Left ventricle myocardium inferior (tissue), 1 donor: Measurements from ENCODE around the gene CALCOCO2. TPM values are rescaled to one million over a fixed set of nuclear protein-coding genes. Genes with fewer than 3 reads are reported as not detected.
"Not testable (repeated sequence)": the region's sequence is repeated elsewhere in the genome, so short reads cannot be mapped to it uniquely, and the experiment has no call there.

ENCODE experiments used
- DNase-seq: peaks from one replicate; pipeline ENCODE4 v3.0.0-alpha.2; 2020
- H3K27ac ChIP-seq: fragments of 200-600 bp; replicated peaks from 2 replicates; pipeline ENCODE4 v1.8.0; 2021
- H3K27me3 ChIP-seq: fragments of 200-600 bp; 2 replicates; pipeline ENCODE4 v1.8.0; 2021; ENCODE audit warnings: low read depth
- H3K36me3 ChIP-seq: fragments of 200-600 bp; 2 replicates; pipeline ENCODE4 v1.8.0; 2021
- H3K4me1 ChIP-seq: fragments of 200-600 bp; 2 replicates; pipeline ENCODE4 v1.8.0; 2021
- H3K4me3 ChIP-seq: fragments of 200-600 bp; 2 replicates; pipeline ENCODE4 v1.8.0; 2021; ENCODE audit warnings: mild to moderate bottlenecking, moderate library complexity
- H3K9me3 ChIP-seq: fragments of 200-600 bp; replicated peaks from 2 replicates; pipeline ENCODE4 v1.8.0; 2021
- intact Hi-C: fragments of 100-400 bp; cut with micrococcal nuclease; formaldehyde crosslinking; loops from one replicate; pipeline ENCODE4 v1.11.0; 2022
- total RNA-seq: library from RNA; stranded (reverse); fragmentation: NEBNext Ultra II Directional; extraction: Animal tissue kit (Norgen Biotek cat#: 25700); gene quantifications from one replicate; pipeline ENCODE4 v1.2.1, GENCODE V29; 2021
- TF ChIP-seq, protein P1 (sequence below): fragments of 200-600 bp; IDR thresholded peaks from 2 replicates; pipeline ENCODE4 v1.8.0; 2021; ENCODE audit warnings: antibody characterized with exemption, mild to moderate bottlenecking, borderline replicate concordance
- donor health status: DM: no; HTN: yes; CAD: no; lungs with severe emphysema.

CALCOCO2 gene
- total RNA-seq, 1 donor from 2014 or later: 312 TPM

DNA sequence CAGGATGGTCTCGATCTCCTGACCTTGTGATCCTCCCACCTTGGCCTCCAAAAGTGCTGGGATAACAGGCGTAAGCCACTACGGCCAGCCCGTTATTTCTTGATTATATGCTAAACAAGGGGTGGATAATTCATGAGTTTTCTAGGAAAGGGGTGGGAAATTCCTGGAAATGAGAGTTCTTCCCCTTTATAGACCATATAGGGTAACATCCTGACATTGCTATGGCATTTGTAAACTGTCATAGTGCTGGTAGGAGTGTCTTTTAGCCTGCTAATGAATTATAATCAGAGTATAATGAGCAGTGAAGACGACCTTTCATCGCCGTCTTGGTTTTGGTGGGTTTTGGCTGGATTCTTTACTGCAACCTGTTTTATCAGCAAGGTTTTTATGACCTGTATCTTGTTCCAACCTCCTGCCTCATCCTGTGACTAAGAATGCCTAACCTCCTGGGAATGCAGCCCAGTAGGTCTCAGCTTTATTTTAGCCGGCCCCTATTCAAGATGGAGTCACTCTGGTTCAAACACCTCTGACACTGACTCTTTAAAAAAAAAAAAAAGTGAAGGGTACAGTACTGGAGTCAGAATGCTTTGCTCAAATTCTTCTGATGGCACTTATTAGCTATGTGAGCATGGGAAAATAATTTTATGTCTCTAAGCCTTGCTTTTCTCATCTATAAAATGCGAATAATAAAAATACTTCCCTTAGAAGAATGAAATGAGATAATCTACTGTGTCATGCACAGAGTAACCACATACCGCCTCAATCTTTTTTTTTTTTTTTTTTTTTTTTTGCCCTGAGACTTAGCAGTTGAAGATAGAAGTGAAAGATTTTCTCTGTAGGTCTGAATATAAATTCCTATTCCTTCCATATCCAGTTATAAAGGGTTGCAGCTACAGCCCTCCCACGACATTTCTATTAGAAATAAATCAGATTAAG, 5.1 kb upstream of the CALCOCO2 start:
- TF ChIP-seq, protein P1, sequence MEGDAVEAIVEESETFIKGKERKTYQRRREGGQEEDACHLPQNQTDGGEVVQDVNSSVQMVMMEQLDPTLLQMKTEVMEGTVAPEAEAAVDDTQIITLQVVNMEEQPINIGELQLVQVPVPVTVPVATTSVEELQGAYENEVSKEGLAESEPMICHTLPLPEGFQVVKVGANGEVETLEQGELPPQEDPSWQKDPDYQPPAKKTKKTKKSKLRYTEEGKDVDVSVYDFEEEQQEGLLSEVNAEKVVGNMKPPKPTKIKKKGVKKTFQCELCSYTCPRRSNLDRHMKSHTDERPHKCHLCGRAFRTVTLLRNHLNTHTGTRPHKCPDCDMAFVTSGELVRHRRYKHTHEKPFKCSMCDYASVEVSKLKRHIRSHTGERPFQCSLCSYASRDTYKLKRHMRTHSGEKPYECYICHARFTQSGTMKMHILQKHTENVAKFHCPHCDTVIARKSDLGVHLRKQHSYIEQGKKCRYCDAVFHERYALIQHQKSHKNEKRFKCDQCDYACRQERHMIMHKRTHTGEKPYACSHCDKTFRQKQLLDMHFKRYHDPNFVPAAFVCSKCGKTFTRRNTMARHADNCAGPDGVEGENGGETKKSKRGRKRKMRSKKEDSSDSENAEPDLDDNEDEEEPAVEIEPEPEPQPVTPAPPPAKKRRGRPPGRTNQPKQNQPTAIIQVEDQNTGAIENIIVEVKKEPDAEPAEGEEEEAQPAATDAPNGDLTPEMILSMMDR: no peak
- intact Hi-C loops: no loop called here
- Histone ChIP-seq H3K4me1 (peaks cover 3% of the 10 kb centered on the region), H3K4me3 (no peak overlapping the region), H3K27ac (no peak overlapping the region), H3K9me3 (no peaks in the 10 kb centered on the region), H3K27me3 (no peaks in the 10 kb centered on the region), H3K36me3 (no peaks in the 10 kb centered on the region)
- no peak for DNase-seq

DNA sequence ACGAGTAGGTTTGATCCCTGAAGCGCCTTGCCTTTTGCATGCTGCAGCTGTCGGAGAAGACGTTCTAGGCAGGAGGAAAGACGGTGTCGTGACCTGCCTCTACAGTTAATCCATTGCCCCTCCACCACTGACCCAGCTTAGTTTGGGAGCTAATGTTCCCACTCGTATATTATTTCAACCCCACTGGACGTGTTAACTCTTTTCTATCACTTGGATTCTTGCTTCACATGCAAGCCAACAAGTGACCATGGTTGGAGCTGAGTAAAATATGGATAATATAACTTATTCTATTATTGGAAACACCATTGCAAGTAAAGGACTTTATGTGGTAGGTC, 681 bp downstream of the CALCOCO2 start:
- H3K4me1 ChIP-seq: peaks cover 59% of the 10 kb centered on the region
- intact Hi-C loops: no loop called here

DNA sequence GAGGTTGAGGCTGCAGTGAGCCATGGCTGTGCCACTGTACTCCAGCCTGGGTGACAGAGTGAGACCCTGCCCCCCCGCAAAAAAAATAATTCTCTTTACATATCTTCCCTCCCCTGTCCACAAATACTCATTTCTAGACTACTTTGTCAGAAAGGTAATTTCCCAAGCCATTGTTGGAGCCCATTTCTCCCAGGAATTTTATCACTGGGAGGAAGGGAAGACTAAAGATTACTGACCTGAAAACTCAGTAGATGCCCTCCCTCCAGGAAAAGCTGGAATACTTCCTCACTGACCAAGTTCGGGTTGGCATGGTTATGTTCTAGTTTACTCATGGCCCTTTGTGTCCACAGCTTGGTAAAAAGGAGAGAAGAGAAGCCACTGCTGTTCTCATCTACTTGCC, 4.1 kb downstream of the CALCOCO2 start:
- Histone ChIP-seq H3K36me3 (peaks cover 6% of the 10 kb centered on the region), H3K27ac (peak overlapping the region; percentile 99), H3K4me1 (peaks cover 94% of the 10 kb centered on the region), H3K4me3 (peak overlapping the region; percentile 2), H3K27me3 (no peaks in the 10 kb centered on the region), H3K9me3 (no peaks in the 10 kb centered on the region)
- intact Hi-C loops: no loop called here
- no peak for DNase-seq
- TF ChIP-seq, protein P1: no peak

More for the DNA sequence above, 681 bp downstream of the CALCOCO2 start:
- Histone ChIP-seq H3K36me3 (peaks cover 6% of the 10 kb centered on the region), H3K27me3 (no peaks in the 10 kb centered on the region), H3K9me3 (no peaks in the 10 kb centered on the region), H3K27ac (peak overlapping the region; percentile 99), H3K4me3 (peak overlapping the region; percentile 93)
- no peak for DNase-seq
- TF ChIP-seq, protein P1: no peak

DNA sequence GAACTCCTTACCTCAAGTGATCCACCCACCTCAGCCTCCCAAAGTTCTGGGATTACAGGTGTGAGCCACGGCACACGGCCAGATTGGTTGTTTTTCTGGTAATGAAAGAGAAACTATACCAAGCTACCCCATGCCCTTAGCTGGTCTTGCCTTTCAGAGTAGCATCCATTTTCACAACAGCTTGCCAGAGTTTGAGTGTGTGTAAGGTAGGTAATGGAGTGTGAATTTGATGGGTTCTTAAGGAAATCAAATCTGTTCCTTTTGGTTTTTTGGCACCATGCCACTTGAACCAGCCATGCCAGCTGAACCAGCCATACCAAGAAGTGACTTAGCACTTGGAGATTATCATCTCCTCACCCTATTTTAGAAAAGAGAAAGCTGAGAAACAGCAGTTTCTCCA, 5.1 kb downstream of the CALCOCO2 start:
- peaks cover 100% of the 10 kb centered on the region for H3K4me1 ChIP-seq
- TF ChIP-seq, protein P1: no peak
- H3K36me3 ChIP-seq: peaks cover 6% of the 10 kb centered on the region
- no peaks in the 10 kb centered on the region for H3K27me3 ChIP-seq
- no peaks in the 10 kb centered on the region for H3K9me3 ChIP-seq
- no peak for DNase-seq
- peak overlapping the region; percentile 99 for H3K27ac ChIP-seq
- H3K4me3 ChIP-seq: peak overlapping the region; percentile 6
- intact Hi-C loops: no loop called here

DNA sequence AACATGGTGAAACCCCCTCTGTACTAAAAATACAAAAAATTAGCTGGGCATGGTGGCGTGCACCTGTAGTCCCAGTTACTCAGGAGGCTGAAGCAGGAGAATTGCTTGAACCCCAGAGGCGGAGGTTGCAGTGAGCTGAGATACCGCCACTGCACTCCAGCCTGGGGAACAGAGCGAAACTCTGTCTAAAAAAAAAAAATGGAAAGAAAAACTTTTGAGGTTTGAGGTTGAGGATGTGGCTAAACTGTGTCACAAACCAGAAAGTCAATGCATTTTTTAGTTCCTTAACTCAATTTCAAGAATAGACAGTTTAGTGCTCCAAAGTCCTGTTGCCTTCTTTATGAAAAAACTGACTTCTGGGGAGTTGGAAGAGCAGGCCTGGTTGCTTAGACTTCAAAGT, 6.6 kb downstream of the CALCOCO2 start:
- H3K27ac ChIP-seq: peak overlapping the region; percentile 99

DNA sequence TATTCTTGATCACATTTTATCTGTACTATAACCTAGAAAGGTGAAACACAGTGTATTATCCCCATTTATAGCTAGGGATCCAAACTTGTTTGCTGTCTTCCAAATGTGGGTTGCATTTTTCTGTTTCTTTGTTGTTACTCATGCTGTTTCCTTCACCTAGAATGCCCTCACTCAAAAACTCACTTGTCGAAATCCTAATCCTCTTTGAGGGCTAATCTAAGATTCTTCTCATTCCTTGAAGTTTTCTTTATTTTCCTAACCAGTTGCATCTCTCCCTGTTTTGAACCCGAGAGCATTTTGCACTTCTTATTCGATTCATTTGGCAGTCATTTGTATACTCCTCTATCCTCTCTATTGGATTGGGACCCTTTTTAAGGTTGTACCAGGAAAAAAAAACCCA, 9.6 kb downstream of the CALCOCO2 start:
- intact Hi-C loops: no loop called here
- Histone ChIP-seq H3K27me3 (no peaks in the 10 kb centered on the region), H3K4me1 (peaks cover 93% of the 10 kb centered on the region), H3K9me3 (no peaks in the 10 kb centered on the region), H3K4me3 (peak overlapping the region; percentile 58), H3K27ac (peak overlapping the region; percentile 99), H3K36me3 (peaks cover 38% of the 10 kb centered on the region)
- TF ChIP-seq, protein P1: no peak
- DNase-seq: no peak

More for the DNA sequence above, 6.6 kb downstream of the CALCOCO2 start:
- H3K27me3 ChIP-seq, DNase-seq, intact Hi-C loops, H3K9me3 ChIP-seq, H3K4me3 ChIP-seq: not testable (repeated sequence)
- Histone ChIP-seq H3K4me1 (peaks cover 100% of the 10 kb centered on the region), H3K36me3 (peaks cover 11% of the 10 kb centered on the region)
